ENCODE results near the gene MOCS3. TPM values are rescaled to one million over a fixed set of nuclear protein-coding genes. Genes with fewer than 3 reads are reported as not detected.

MOCS3 gene
- total RNA-seq, 1 donor from 2014 or later: 5.5 TPM

- Mint-ChIP-seq H3K9me3 (ENCODE audit: unreplicated experiment) (no peaks in the 10 kb centered on the region), H3K4me3 (ENCODE audit: unreplicated experiment) (no peak overlapping the region), H3K4me1 (ENCODE audit: unreplicated experiment) (peaks cover 79% of the 10 kb centered on the region), H3K36me3 (ENCODE audit: unreplicated experiment) (peaks cover 14% of the 10 kb centered on the region), H3K27me3 (ENCODE audit: unreplicated experiment) (no peaks in the 10 kb centered on the region), H3K27ac (ENCODE audit: unreplicated experiment) (peak overlapping the region; percentile 70)
- TF ChIP-seq CTCF (IDR thresholded peaks at IDR 0.05): no peak
- DNase-seq (ENCODE audit: extremely low spot score, unreplicated experiment): no peak
Measured at GRCh38 chr20:50915424-50915823, 43.2 kb upstream of the MOCS3 start.

- no peak for TF ChIP-seq CTCF (IDR thresholded peaks at IDR 0.05)
- Mint-ChIP-seq H3K36me3 (ENCODE audit: unreplicated experiment) (peaks cover 14% of the 10 kb centered on the region), H3K27me3 (ENCODE audit: unreplicated experiment) (no peaks in the 10 kb centered on the region), H3K9me3 (ENCODE audit: unreplicated experiment) (no peaks in the 10 kb centered on the region), H3K27ac (ENCODE audit: unreplicated experiment) (peak overlapping the region; percentile 39), H3K4me3 (ENCODE audit: unreplicated experiment) (no peak overlapping the region), H3K4me1 (ENCODE audit: unreplicated experiment) (peaks cover 77% of the 10 kb centered on the region)
- no peak for DNase-seq (ENCODE audit: extremely low spot score, unreplicated experiment)
Measured at GRCh38 chr20:50916257-50916656, 42.4 kb upstream of the MOCS3 start.

GRCh38 chr20:50916934-50917333 is 41.7 kb upstream of the MOCS3 start:
- no peak for DNase-seq (ENCODE audit: extremely low spot score, unreplicated experiment)
- peaks cover 76% of the 10 kb centered on the region for H3K4me1 Mint-ChIP-seq (ENCODE audit: unreplicated experiment)
- no peaks in the 10 kb centered on the region for H3K9me3 Mint-ChIP-seq (ENCODE audit: unreplicated experiment)
- peak overlapping the region; percentile 52 for H3K27ac Mint-ChIP-seq (ENCODE audit: unreplicated experiment)
- no peak overlapping the region for H3K4me3 Mint-ChIP-seq (ENCODE audit: unreplicated experiment)
- H3K36me3 Mint-ChIP-seq (ENCODE audit: unreplicated experiment): peaks cover 14% of the 10 kb centered on the region
- no peaks in the 10 kb centered on the region for H3K27me3 Mint-ChIP-seq (ENCODE audit: unreplicated experiment)
- TF ChIP-seq CTCF (IDR thresholded peaks at IDR 0.05): no peak

GRCh38 chr20:50918403-50918802 is 40.2 kb upstream of the MOCS3 start:
- peaks cover 78% of the 10 kb centered on the region for H3K4me1 Mint-ChIP-seq (ENCODE audit: unreplicated experiment)

GRCh38 chr20:50919567-50919966 is 39.1 kb upstream of the MOCS3 start:
- Mint-ChIP-seq H3K4me1 (ENCODE audit: unreplicated experiment) (peaks cover 72% of the 10 kb centered on the region), H3K9me3 (ENCODE audit: unreplicated experiment) (no peaks in the 10 kb centered on the region), H3K27me3 (ENCODE audit: unreplicated experiment) (no peaks in the 10 kb centered on the region), H3K36me3 (ENCODE audit: unreplicated experiment) (peaks cover 9% of the 10 kb centered on the region), H3K27ac (ENCODE audit: unreplicated experiment) (peak overlapping the region; percentile 42), H3K4me3 (ENCODE audit: unreplicated experiment) (no peak overlapping the region)
- no peak for DNase-seq (ENCODE audit: extremely low spot score, unreplicated experiment)
- TF ChIP-seq CTCF (IDR thresholded peaks at IDR 0.05): no peak

More at GRCh38 chr20:50918403-50918802, 40.2 kb upstream of the MOCS3 start:
- H3K4me3 Mint-ChIP-seq (ENCODE audit: unreplicated experiment): no peak overlapping the region
- TF ChIP-seq CTCF (IDR thresholded peaks at IDR 0.05): no peak
- no peaks in the 10 kb centered on the region for H3K27me3 Mint-ChIP-seq (ENCODE audit: unreplicated experiment)
- no peak overlapping the region for H3K27ac Mint-ChIP-seq (ENCODE audit: unreplicated experiment)
- peaks cover 13% of the 10 kb centered on the region for H3K36me3 Mint-ChIP-seq (ENCODE audit: unreplicated experiment)
- no peak for DNase-seq (ENCODE audit: extremely low spot score, unreplicated experiment)
- no peaks in the 10 kb centered on the region for H3K9me3 Mint-ChIP-seq (ENCODE audit: unreplicated experiment)
